Activated T-helper 17 cell treated with anti-CD3 and anti-CD28 coated beads, Interleukin-2, amount 50 U/mL, for 72 hours (primary cell): Measurements from ENCODE around the gene MFSD2A. TPM values are rescaled to one million over a fixed set of nuclear protein-coding genes. Genes with fewer than 3 reads are reported as not detected.
A peak's percentile ranks its signal among the peaks of the same experiment; 100 is the strongest.
"Not testable (repeated sequence)": the region's sequence is repeated elsewhere in the genome, so short reads cannot be mapped to it uniquely, and the experiment has no call there.

Experiments used
- ATAC-seq: fragments of 150-1000 bp; cut with Tn5 transposase; replicated peaks from 2 replicates; pipeline ENCODE4 v1.10.0; 2021; ENCODE audit warnings: mild to moderate bottlenecking, moderate library complexity
- H3K27ac Mint-ChIP-seq: one replicate; pipeline ENCODE4 v1.8.0; 2022; ENCODE audit warnings: mixed read lengths
- H3K27me3 Mint-ChIP-seq: one replicate; pipeline ENCODE4 v1.8.0; 2022; ENCODE audit warnings: mixed read lengths
- H3K36me3 Mint-ChIP-seq: one replicate; pipeline ENCODE4 v1.8.0; 2022; ENCODE audit warnings: low read depth, mild to moderate bottlenecking, mixed read lengths
- H3K4me1 Mint-ChIP-seq: one replicate; pipeline ENCODE4 v1.8.0; 2022; ENCODE audit warnings: mixed read lengths
- H3K4me3 Mint-ChIP-seq: one replicate; pipeline ENCODE4 v1.8.0; 2022; ENCODE audit warnings: mild to moderate bottlenecking, mixed read lengths
- H3K9me3 Mint-ChIP-seq: one replicate; pipeline ENCODE4 v1.8.0; 2022; ENCODE audit warnings: mixed read lengths
- total RNA-seq, 2 donors: library from RNA; stranded (reverse); gene quantifications; one replicate each; pipeline ENCODE4 v1.2.3, GENCODE V29; 2022

The MFSD2A gene
- total RNA-seq, 2 donors from 2014 or later = 8.1 to 10.3 TPM

DNA sequence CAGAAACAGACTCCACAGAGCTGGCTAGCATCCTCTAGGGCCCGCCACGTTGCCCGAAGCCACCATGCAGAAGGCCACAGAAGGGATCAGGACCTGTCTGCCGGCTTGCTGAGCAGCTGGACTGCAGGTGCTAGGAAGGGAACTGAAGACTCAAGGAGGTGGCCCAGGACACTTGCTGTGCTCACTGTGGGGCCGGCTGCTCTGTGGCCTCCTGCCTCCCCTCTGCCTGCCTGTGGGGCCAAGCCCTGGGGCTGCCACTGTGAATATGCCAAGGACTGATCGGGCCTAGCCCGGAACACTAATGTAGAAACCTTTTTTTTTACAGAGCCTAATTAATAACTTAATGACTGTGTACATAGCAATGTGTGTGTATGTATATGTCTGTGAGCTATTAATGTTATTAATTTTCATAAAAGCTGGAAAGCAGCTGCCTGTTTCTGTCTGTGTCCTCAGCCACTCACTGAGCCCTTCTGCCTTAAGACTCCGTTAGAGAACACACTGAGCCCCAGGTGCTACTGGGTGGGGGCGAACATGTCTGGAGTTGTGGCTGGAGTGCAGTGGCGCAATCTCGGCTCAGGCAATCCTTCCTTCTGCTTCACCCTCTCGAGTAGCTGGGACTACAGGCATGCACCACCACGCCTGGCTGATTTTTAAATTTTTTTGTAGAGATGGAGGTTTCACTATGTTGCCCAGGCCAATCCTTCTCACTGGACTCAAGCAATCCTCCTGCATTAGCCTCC lies 14.8 kb downstream of the MFSD2A start:
- ATAC-seq = no peak
- H3K4me1 Mint-ChIP-seq = peaks cover 9% of the 10 kb centered on the region
- H3K4me3 Mint-ChIP-seq = no peak overlapping the region
- H3K9me3 Mint-ChIP-seq = no peaks in the 10 kb centered on the region
- no peaks in the 10 kb centered on the region for H3K27me3 Mint-ChIP-seq
- H3K27ac Mint-ChIP-seq = no peak overlapping the region
- H3K36me3 Mint-ChIP-seq = peaks cover 66% of the 10 kb centered on the region

- Mint-ChIP-seq H3K27me3 (no peaks in the 10 kb centered on the region), H3K36me3 (peaks cover 61% of the 10 kb centered on the region), H3K4me3 (no peak overlapping the region), H3K27ac (no peak overlapping the region), H3K4me1 (peaks cover 9% of the 10 kb centered on the region), H3K9me3 (no peaks in the 10 kb centered on the region)
- no peak for ATAC-seq
Measured at GRCh38 chr1:39970274-39970673, 15.3 kb downstream of the MFSD2A start.

GRCh38 chr1:39971138-39971537 lies 16.2 kb downstream of the MFSD2A start:
- H3K4me1 Mint-ChIP-seq = peaks cover 9% of the 10 kb centered on the region
- H3K9me3 Mint-ChIP-seq = no peaks in the 10 kb centered on the region
- peaks cover 52% of the 10 kb centered on the region for H3K36me3 Mint-ChIP-seq
- no peak for ATAC-seq
- no peak overlapping the region for H3K4me3 Mint-ChIP-seq
- no peak overlapping the region for H3K27ac Mint-ChIP-seq
- H3K27me3 Mint-ChIP-seq = no peaks in the 10 kb centered on the region

GRCh38 chr1:39973503-39974135 lies 18.7 kb downstream of the MFSD2A start:
- Mint-ChIP-seq H3K4me1 (peaks cover 5% of the 10 kb centered on the region), H3K9me3 (no peaks in the 10 kb centered on the region), H3K4me3 (no peak overlapping the region), H3K27ac (no peak overlapping the region), H3K36me3 (peaks cover 27% of the 10 kb centered on the region), H3K27me3 (no peaks in the 10 kb centered on the region)
- peak; percentile 81 for ATAC-seq

DNA sequence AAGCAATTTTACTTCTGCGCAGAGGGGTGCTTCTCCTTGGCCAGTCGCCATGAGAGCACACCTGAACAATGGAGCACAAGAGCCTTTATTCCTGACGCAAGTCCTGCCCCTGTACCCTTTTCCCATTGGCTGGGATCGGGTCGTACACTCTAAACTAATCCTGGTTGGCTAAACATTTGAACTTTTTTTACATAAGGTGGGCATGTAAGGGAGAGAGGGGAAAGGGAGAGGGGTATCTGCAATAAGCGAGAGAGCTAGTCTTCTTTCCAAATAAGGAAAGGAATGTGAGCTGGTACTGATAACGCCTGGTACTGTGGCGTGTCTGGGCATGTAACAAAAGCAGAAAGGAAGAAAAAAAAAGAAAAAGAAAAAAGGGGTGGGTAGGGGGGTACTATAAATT lies 21.8 kb downstream of the MFSD2A start:
- no peak for ATAC-seq
- Mint-ChIP-seq H3K27me3 (no peaks in the 10 kb centered on the region), H3K36me3 (no peaks in the 10 kb centered on the region), H3K27ac (no peak overlapping the region), H3K4me3 (no peak overlapping the region), H3K9me3 (no peaks in the 10 kb centered on the region), H3K4me1 (peaks cover 5% of the 10 kb centered on the region)

- no peak for ATAC-seq
- no peaks in the 10 kb centered on the region for H3K27me3 Mint-ChIP-seq
Measured at GRCh38 chr1:39977202-39977601, 22.3 kb downstream of the MFSD2A start.

GRCh38 chr1:39979654-39980053 lies 24.7 kb downstream of the MFSD2A start:
- no peaks in the 10 kb centered on the region for H3K4me1 Mint-ChIP-seq
- H3K4me3 Mint-ChIP-seq = no peak overlapping the region
- no peaks in the 10 kb centered on the region for H3K9me3 Mint-ChIP-seq
- no peaks in the 10 kb centered on the region for H3K27me3 Mint-ChIP-seq
- H3K36me3 Mint-ChIP-seq = no peaks in the 10 kb centered on the region
- ATAC-seq = no peak
- H3K27ac Mint-ChIP-seq = no peak overlapping the region

More at GRCh38 chr1:39977202-39977601, 22.3 kb downstream of the MFSD2A start:
- Mint-ChIP-seq H3K4me1 (peaks cover 5% of the 10 kb centered on the region), H3K9me3 (no peaks in the 10 kb centered on the region), H3K36me3 (no peaks in the 10 kb centered on the region), H3K4me3 (no peak overlapping the region), H3K27ac (no peak overlapping the region)

- Mint-ChIP-seq H3K4me3 (no peak overlapping the region), H3K27ac (peak overlapping the region; percentile 32), H3K9me3 (no peaks in the 10 kb centered on the region), H3K36me3 (no peaks in the 10 kb centered on the region), H3K27me3 (no peaks in the 10 kb centered on the region), H3K4me1 (no peaks in the 10 kb centered on the region)
- no peak for ATAC-seq
Measured at GRCh38 chr1:39980555-39981313, 25.8 kb downstream of the MFSD2A start.

DNA sequence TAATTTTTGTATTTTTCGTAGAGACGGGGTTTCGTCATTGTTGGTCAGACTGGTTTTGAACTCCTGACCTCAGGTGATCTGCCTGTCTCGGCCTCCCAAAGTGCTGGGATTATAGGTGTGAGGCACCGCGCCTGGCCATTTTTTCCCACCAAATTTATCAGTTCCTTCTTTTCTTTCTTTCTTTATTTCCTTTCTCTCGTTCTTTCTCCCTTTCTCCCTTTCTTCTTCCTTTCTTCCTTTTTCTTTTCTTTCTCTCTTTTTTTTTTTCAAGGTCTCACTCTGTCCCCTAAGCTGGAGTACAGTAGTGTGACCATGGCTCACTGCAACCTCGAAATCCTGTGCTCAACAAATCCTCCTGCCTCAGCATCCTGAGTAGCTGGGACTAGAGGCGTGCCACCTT lies 26.4 kb downstream of the MFSD2A start:
- Mint-ChIP-seq H3K9me3 (no peaks in the 10 kb centered on the region), H3K36me3 (no peaks in the 10 kb centered on the region), H3K27ac (no peak overlapping the region), H3K27me3 (no peaks in the 10 kb centered on the region), H3K4me1 (no peaks in the 10 kb centered on the region), H3K4me3 (no peak overlapping the region)
- no peak for ATAC-seq

- Mint-ChIP-seq H3K4me1 (no peaks in the 10 kb centered on the region), H3K9me3 (no peaks in the 10 kb centered on the region), H3K36me3 (no peaks in the 10 kb centered on the region), H3K27me3 (no peaks in the 10 kb centered on the region), H3K4me3 (no peak overlapping the region), H3K27ac (no peak overlapping the region)
- no peak for ATAC-seq
Measured at GRCh38 chr1:39981945-39982344, 27.0 kb downstream of the MFSD2A start.

- H3K4me3 Mint-ChIP-seq, H3K27ac Mint-ChIP-seq, ATAC-seq, H3K9me3 Mint-ChIP-seq, H3K36me3 Mint-ChIP-seq, H3K27me3 Mint-ChIP-seq, H3K4me1 Mint-ChIP-seq: not testable (repeated sequence)
Measured at GRCh38 chr1:39984480-39984879, 29.5 kb downstream of the MFSD2A start.

DNA sequence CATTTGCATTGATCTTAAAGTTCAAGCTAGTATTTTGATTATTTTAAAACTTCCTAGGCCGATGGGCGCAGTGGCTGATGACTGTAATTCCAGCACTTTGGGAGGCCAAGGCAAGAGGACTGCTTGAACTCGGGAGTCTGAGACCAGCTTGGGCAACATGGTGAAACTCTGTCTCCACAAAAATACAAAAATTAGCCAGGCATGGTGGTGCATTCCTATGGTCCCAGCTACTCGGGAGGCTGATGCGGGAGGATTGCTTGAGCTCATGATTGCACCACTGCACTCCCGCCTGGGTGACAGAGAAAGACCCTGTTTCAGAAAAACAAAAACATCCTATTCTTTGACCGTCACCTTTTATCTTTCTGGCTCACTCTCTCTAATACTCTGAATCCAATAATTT lies 30.0 kb downstream of the MFSD2A start:
- H3K36me3 Mint-ChIP-seq = no peaks in the 10 kb centered on the region
- H3K4me3 Mint-ChIP-seq = no peak overlapping the region
- H3K27ac Mint-ChIP-seq = no peak overlapping the region
- H3K9me3 Mint-ChIP-seq = no peaks in the 10 kb centered on the region
- H3K27me3 Mint-ChIP-seq = no peaks in the 10 kb centered on the region
- ATAC-seq = no peak
- no peaks in the 10 kb centered on the region for H3K4me1 Mint-ChIP-seq

- H3K9me3 Mint-ChIP-seq = no peaks in the 10 kb centered on the region
- no peaks in the 10 kb centered on the region for H3K36me3 Mint-ChIP-seq
- no peaks in the 10 kb centered on the region for H3K27me3 Mint-ChIP-seq
- H3K4me1 Mint-ChIP-seq = no peaks in the 10 kb centered on the region
- H3K4me3 Mint-ChIP-seq = no peak overlapping the region
- H3K27ac Mint-ChIP-seq = no peak overlapping the region
- ATAC-seq = no peak
Measured at GRCh38 chr1:39987869-39988268, 32.9 kb downstream of the MFSD2A start.

- Mint-ChIP-seq H3K27ac (no peak overlapping the region), H3K27me3 (no peaks in the 10 kb centered on the region), H3K36me3 (no peaks in the 10 kb centered on the region), H3K4me3 (no peak overlapping the region), H3K9me3 (no peaks in the 10 kb centered on the region), H3K4me1 (no peaks in the 10 kb centered on the region)
- ATAC-seq = no peak
Measured at GRCh38 chr1:39988618-39989343, 33.8 kb downstream of the MFSD2A start.
